CD4-positive, alpha-beta T cell (primary cell): ENCODE results near the gene PLCB2. TPM values are rescaled to one million over a fixed set of nuclear protein-coding genes. Genes with fewer than 3 reads are reported as not detected.

Source experiments
- ATAC-seq: fragments of 200-7000 bp; cut with Tn5 transposase; one replicate; pipeline ENCODE4 v1.10.0; 2022; ENCODE audit warnings: mild to moderate bottlenecking; ENCODE audit not compliant: poor library complexity
- CTCF ChIA-PET: fragments of 350-600 bp; sonication (Branson Sonifier 250); formaldehyde crosslinking; loops from one replicate; lab custom pipeline; 2021; ENCODE audit warnings: antibody characterized with exemption, inconsistent platforms; lab: Charles Lee
- POLR2A ChIA-PET: fragments of 350-600 bp; sonication (Branson Sonifier 250); formaldehyde crosslinking; loops from one replicate; lab custom pipeline; 2021; ENCODE audit warnings: antibody characterized with exemption, inconsistent platforms; lab: Charles Lee
- DNase-seq, 14 experiments: peaks; one replicate each; pipeline ENCODE4 v3.0.0-alpha.2; 2013 to 2020; ENCODE audit warnings: mixed read lengths in 2 of 14
- H3K27ac ChIP-seq, 2 donors: one replicate each; pipeline versions ENCODE4 v1.5.1 to v1.7.0; 2013; ENCODE audit warnings: low read length in 2 of 2, low read depth in 1 of 2, mild to moderate bottlenecking in 1 of 2
- H3K27me3 ChIP-seq, 2 experiments: 1 replicate in 1 of 2; 2 replicates in 1 of 2; pipeline versions ENCODE4 v1.6.1 to v1.7.0; 2013; ENCODE audit warnings: low read length in 2 of 2, control low read depth in 1 of 2, mild to moderate bottlenecking in 1 of 2, moderate library complexity in 1 of 2; ENCODE audit not compliant: insufficient read depth in 2 of 2, control insufficient read depth in 1 of 2
- H3K36me3 ChIP-seq: one replicate; pipeline ENCODE4 v1.6.1; 2013; ENCODE audit warnings: low read length, control low read depth; ENCODE audit not compliant: insufficient read depth
- H3K4me1 ChIP-seq: one replicate; pipeline ENCODE4 v1.6.1; 2013; ENCODE audit warnings: low read length, control low read depth; ENCODE audit not compliant: insufficient read depth
- H3K4me3 ChIP-seq: one replicate; pipeline ENCODE4 v1.5.1; 2013; ENCODE audit warnings: mild to moderate bottlenecking, low read length, moderate library complexity
- H3K9me3 ChIP-seq, 2 experiments: 1 replicate in 1 of 2; 2 replicates in 1 of 2; pipeline versions ENCODE4 v1.6.1 to v1.7.0; 2013; ENCODE audit warnings: low read length in 2 of 2, mild to moderate bottlenecking in 2 of 2, control low read depth in 1 of 2, moderate library complexity in 1 of 2; ENCODE audit not compliant: control insufficient read depth in 1 of 2, insufficient read depth in 1 of 2
- H3K27ac Mint-ChIP-seq: one replicate; pipeline ENCODE4 v1.8.0; 2020; ENCODE audit warnings: mixed read lengths
- H3K27me3 Mint-ChIP-seq: one replicate; pipeline ENCODE4 v1.8.0; 2021; ENCODE audit warnings: mixed read lengths
- H3K36me3 Mint-ChIP-seq: one replicate; pipeline ENCODE4 v1.8.0; 2021; ENCODE audit warnings: low read depth, mixed read lengths
- H3K4me1 Mint-ChIP-seq: one replicate; pipeline ENCODE4 v1.8.0; 2021; ENCODE audit warnings: low read depth, mixed read lengths
- H3K4me3 Mint-ChIP-seq: one replicate; pipeline ENCODE4 v1.8.0; 2020; ENCODE audit warnings: mild to moderate bottlenecking, mixed read lengths
- H3K9me3 Mint-ChIP-seq: one replicate; pipeline ENCODE4 v1.8.0; 2020; ENCODE audit warnings: mixed read lengths
- intact Hi-C, 2 experiments: fragments of 100-400 bp; cut with DNase I in 1 of 2; cut with micrococcal nuclease in 1 of 2; formaldehyde crosslinking; loops; one replicate each; pipeline versions ENCODE4 v1.15.1 to v1.9.0; 2023 to 2025; cut with DNase I, micrococcal nuclease
- polyA plus RNA-seq, 2 donors: library from polyadenylated mRNA; unstranded; fragments of 120-200 nt; gene quantifications; one replicate each; pipeline ENCODE4 v1.2.1, GENCODE V29; 2013
- total RNA-seq, 174 experiments: library from RNA in 2 of 174; stranded (reverse) in 2 of 174; gene quantifications; one replicate each; pipeline ENCODE4 v1.2.3 and lab custom pipeline; 2021 to 2026
- TF ChIP-seq, protein P1 (sequence below): fragments of 200-600 bp; IDR thresholded peaks from one replicate; pipeline ENCODE4 v1.8.0; 2022; ENCODE audit warnings: antibody characterized with exemption, mild to moderate bottlenecking

Gene PLCB2
- total RNA-seq, result 100 to 1,000 TPM; 206 to 222 TPM
- polyA plus RNA-seq (2013, experiment 1 of 2), result 129 TPM
- 166 TPM for polyA plus RNA-seq (2013, experiment 2 of 2)
- 14.7 to 321 (median 92.7) reads per million in 172 experiments for total RNA-seq (lab: John Stamatoyannopoulos, UW)

- Mint-ChIP-seq H3K4me1 (peaks cover 52% of the 10 kb centered on the region), H3K27ac (peak within 1 kb of the TSS; percentile 95), H3K27me3 (no peaks in the 10 kb centered on the region), H3K4me3 (peak within 1 kb of the TSS; percentile 96), H3K36me3 (peaks cover 41% of the 10 kb centered on the region), H3K9me3 (no peaks in the 10 kb centered on the region)
- DNase-seq (peak; percentile 49 to 87 (median 68)), ATAC-seq (peak; percentile 82)
- Histone ChIP-seq H3K27me3 (no peaks in the 10 kb centered on the region), H3K9me3 (no peaks in the 10 kb centered on the region), H3K4me1 (peaks cover 49% of the 10 kb centered on the region), H3K36me3 (peaks cover 18% of the 10 kb centered on the region), H3K27ac (peak within 1 kb of the TSS; percentile 74 to 79), H3K4me3 (peak within 1 kb of the TSS; percentile 98)
- ChIA-PET CTCF (interaction anchor here (0.7 to 6.4 kb wide), 14 partner anchors 10 to 268 kb away, joined by 3 to 55 read pairs (median 8); partner anchors contain the start of genes ANKRD63, INAFM2 and SRP14), POLR2A (interaction anchor here (0.6 to 4.6 kb wide), 30 partner anchors 10 to 525 kb away, joined by 3 to 65 read pairs (median 4); partner anchors contain the start of genes ANKRD63, BAHD1, BUB1B and CCDC32)
- intact Hi-C loops, result loop anchor here in 1 of 2 experiments (1.0 to 2.0 kb wide), 3 partner anchors 15 to 33 kb away; partner anchors contain the start of gene INAFM2
- TF ChIP-seq, protein P1, sequence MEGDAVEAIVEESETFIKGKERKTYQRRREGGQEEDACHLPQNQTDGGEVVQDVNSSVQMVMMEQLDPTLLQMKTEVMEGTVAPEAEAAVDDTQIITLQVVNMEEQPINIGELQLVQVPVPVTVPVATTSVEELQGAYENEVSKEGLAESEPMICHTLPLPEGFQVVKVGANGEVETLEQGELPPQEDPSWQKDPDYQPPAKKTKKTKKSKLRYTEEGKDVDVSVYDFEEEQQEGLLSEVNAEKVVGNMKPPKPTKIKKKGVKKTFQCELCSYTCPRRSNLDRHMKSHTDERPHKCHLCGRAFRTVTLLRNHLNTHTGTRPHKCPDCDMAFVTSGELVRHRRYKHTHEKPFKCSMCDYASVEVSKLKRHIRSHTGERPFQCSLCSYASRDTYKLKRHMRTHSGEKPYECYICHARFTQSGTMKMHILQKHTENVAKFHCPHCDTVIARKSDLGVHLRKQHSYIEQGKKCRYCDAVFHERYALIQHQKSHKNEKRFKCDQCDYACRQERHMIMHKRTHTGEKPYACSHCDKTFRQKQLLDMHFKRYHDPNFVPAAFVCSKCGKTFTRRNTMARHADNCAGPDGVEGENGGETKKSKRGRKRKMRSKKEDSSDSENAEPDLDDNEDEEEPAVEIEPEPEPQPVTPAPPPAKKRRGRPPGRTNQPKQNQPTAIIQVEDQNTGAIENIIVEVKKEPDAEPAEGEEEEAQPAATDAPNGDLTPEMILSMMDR, result peak; percentile 44
These were observed at the start of gene PLCB2 for GRCh38 chr15:40307421-40308211. TSS of gene PLCB2 (minus strand) at chr15:40307935. CDS start at chr15:40307672, 263 bp downstream.

GRCh38 chr15:40357246-40357645, 49.5 kb upstream of the PLCB2 start:
- H3K27me3 ChIP-seq, result no peaks in the 10 kb centered on the region
- peak overlapping the region; percentile 67 for H3K4me3 ChIP-seq
- CTCF ChIA-PET, result interaction anchor here (0.8 to 3.1 kb wide), 4 partner anchors 10 to 37 kb away, joined by 3 to 9 read pairs (median 4); no protein-coding TSS in a partner anchor
- DNase-seq, result no peak
- Mint-ChIP-seq H3K9me3 (no peaks in the 10 kb centered on the region), H3K4me1 (peaks cover 14% of the 10 kb centered on the region), H3K36me3 (no peaks in the 10 kb centered on the region), H3K27ac (no peak overlapping the region), H3K27me3 (no peaks in the 10 kb centered on the region), H3K4me3 (peak overlapping the region; percentile 56)
- TF ChIP-seq, protein P1, result no peak
- ATAC-seq, result no peak
- POLR2A ChIA-PET, result interaction anchor here (0.9 to 1.8 kb wide), 5 partner anchors 26 to 83 kb away, joined by 3 to 9 read pairs (median 3); partner anchors contain the start of genes BAHD1, INAFM2, KNSTRN and PLCB2
- no peaks in the 10 kb centered on the region for H3K9me3 ChIP-seq
- H3K36me3 ChIP-seq, result no peaks in the 10 kb centered on the region
- intact Hi-C loops, result no loop called here
- peaks cover 17% of the 10 kb centered on the region for H3K4me1 ChIP-seq
- H3K27ac ChIP-seq, result no peak overlapping the region

DNA sequence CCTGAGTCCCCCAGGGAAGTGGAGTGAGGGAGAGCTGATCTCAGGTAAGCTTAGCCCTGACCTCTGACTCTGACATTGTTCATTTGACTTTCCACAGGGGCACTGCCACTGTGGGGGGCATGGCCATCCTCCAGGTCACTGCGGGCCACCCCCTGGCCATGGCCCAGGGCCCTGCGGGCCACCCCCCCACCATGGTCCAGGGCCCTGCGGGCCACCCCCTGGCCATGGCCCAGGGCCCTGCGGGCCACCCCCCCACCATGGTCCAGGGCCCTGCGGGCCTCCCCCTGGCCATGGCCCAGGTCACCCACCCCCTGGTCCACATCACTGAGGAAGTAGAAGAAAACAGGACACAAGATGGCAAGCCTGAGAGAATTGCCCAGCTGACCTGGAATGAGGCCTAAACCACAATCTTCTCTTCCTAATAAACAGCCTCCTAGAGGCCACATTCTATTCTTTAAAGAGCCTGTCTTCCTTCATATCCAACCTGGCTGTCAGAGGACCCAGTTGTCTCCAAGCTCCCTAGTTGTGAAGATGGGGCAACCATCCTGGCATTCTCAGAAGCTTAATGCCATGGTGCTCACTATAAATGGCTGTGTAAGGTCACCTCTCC, 48.3 kb upstream of the PLCB2 start:
- Histone ChIP-seq H3K27me3 (no peaks in the 10 kb centered on the region), H3K36me3 (no peaks in the 10 kb centered on the region), H3K4me3 (no peak overlapping the region), H3K9me3 (no peaks in the 10 kb centered on the region), H3K27ac (no peak overlapping the region), H3K4me1 (peaks cover 17% of the 10 kb centered on the region)
- CTCF ChIA-PET, result interaction anchor here (2.6 to 3.1 kb wide), 2 partner anchors 11 to 18 kb away, joined by 6 to 9 read pairs; no protein-coding TSS in a partner anchor
- no peaks in the 10 kb centered on the region for H3K36me3 Mint-ChIP-seq
- POLR2A ChIA-PET, result no interaction called here
- H3K27ac Mint-ChIP-seq, result no peak overlapping the region
- no peak for ATAC-seq
- no peak for DNase-seq
- H3K27me3 Mint-ChIP-seq, result no peaks in the 10 kb centered on the region
- TF ChIP-seq, protein P1, result no peak
- intact Hi-C loops, result no loop called here
- no peaks in the 10 kb centered on the region for H3K9me3 Mint-ChIP-seq
- H3K4me3 Mint-ChIP-seq, result no peak overlapping the region
- H3K4me1 Mint-ChIP-seq, result peaks cover 14% of the 10 kb centered on the region
